Measurements from ENCODE around the gene ABCA7.

GRCh38 chr19:1104311-1105007 lies 64.6 kb downstream of the ABCA7 start:
- TF ChIP-seq CTCF (IDR thresholded peaks at IDR 0.05; ENCODE audit: poor library complexity) (no peak), EZH2 (IDR thresholded peaks at IDR 0.05; ENCODE audit: borderline replicate concordance) (no peak), EZH2phosphoT487 (IDR thresholded peaks at IDR 0.05; ENCODE audit: low read depth, severe bottlenecking, unreplicated experiment) (no peak)

All from hepatocyte (in vitro differentiated cells).